Activated CD4-positive, alpha-beta T cell treated with anti-CD3 and anti-CD28 coated beads for 24 hours (primary cell): ENCODE results near the gene FUOM.

ENCODE experiments used
- DNase-seq, 2 donors: peaks; one replicate each; pipeline ENCODE4 v3.0.0-alpha.2; 2020; ENCODE audit warnings: low read depth in 2 of 2

Gene FUOM

GRCh38 chr10:133311570-133311969 is 46.2 kb downstream of the FUOM start:
- DNase-seq: no peak

- DNase-seq: no peak
These were observed 47.0 kb downstream of the FUOM start for GRCh38 chr10:133310789-133311188.

DNA sequence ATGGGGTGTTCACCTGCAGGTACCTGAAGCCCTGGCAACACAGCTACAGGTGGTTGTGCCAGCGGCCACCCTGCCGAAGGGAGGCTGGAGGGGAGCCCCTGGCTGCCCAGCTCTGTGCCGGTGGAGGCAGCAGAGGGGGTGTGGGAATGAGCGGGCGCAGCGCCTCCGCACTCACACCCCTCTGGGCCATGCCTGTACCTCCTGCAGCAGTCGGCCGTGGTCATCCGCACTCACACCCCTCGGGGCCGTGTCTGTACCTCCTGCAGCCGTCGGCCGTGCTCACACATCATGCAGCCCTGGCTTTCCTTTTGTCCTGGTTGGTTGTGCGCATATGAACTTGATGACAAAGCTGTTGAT is 47.4 kb downstream of the FUOM start:
- no peak for DNase-seq

GRCh38 chr10:133309720-133310398 is 48.0 kb downstream of the FUOM start:
- DNase-seq: no peak

GRCh38 chr10:133309100-133309719 is 48.6 kb downstream of the FUOM start:
- DNase-seq: peak; percentile 89 to 94

DNA sequence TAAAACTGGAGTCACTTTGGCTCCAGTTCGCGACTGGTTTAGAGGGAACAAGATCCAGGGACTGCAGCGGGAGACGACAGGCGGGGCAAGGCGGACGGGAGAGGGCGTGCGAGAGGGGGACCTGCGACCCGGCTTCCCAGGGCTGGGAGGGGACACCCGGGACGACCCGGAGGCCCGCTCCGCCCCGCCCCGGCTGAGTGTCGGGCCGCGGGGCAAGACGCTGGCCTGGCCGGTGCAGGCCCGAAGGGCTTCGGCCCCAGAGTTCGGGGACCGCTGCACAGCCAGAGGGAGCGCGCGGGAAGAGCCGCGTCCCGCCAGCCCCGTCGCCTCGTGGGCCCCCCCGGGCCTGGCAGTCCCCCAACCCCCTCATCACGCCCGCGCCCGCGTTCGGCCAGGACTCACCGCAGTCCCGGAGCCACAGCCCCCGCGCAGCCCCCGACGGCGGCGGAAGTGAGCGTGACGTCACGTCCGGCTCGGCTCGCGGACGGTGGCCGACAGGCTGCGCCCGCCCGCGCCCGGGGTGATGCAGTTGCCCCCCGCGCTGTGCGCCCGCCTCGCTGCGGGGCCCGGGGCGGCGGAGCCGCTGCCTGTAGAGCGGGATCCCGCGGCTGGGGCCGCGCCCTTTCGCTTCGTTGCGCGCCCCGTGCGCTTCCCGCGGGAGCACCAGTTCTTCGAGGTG is 49.3 kb downstream of the FUOM start, which contains the start of the genes TUBGCP2 and ZNF511:
Gene TUBGCP2 (minus strand): TSS at position 452 of the 679 bp plus-strand sequence. CDS start 5,931 bp downstream, outside the sequence.
Gene ZNF511 (plus strand): TSS at position 494 of the 679 bp plus-strand sequence. CDS start 30 bp downstream, at position 524.
- peak; percentile 77 to 79 for DNase-seq

- peak; percentile 78 to 81 for DNase-seq
These were observed 49.9 kb downstream of the FUOM start for GRCh38 chr10:133307776-133308420.

DNA sequence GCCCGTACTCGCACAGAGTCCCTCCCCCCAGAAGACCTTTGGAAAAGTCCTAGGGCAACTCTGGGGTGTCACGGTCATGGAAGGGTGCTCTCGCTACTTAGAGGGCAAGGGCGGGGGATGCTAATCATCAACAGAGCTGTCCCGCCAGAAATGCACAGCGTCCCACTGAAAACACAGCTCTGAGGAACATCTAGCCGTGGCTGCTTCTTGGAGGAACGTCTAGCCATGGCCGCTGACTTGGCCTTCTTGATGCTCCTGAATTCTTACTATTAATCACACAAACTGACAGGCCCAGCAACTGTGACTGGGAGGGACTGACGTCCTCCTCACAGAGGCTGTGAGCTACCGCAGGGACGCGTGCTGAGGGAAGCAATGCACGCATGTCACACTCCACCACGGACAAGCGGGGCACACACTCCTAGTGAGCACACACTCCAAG is 50.9 kb downstream of the FUOM start:
- DNase-seq: no peak

DNA sequence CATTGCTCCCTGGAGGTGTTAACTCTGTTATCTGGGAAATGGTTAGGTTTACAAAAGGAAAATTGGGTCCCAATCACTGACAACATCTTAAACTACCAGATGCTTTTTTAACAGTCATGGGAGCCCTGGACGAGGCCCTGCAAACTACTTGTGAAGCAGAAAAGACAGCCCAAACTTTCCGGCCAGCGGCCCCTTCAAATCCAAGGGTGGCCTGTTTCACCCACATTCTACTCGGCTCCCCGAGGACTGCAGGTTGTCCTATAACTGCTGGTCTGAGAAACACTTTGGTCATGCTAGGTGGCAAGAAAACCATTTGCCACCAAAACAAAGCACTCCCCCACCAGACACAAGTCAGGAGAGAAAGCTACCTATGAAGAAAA is 51.7 kb downstream of the FUOM start:
- DNase-seq: no peak
